Choroid plexus epithelial cell (primary cell): ENCODE results near the gene SLC8A1.

Experiments used
- DNase-seq: peaks from one replicate; pipeline ENCODE4 v3.0.0-alpha.2; 2010; ENCODE audit warnings: low read depth
- H3K4me3 ChIP-seq: 2 replicates; pipeline ENCODE4 v1.5.1; 2011; ENCODE audit warnings: low read depth, mild to moderate bottlenecking, control low read depth, low read length, moderate library complexity
- CTCF ChIP-seq: conservative IDR thresholded peaks from 2 replicates; pipeline ENCODE4 v1.5.1; 2011; ENCODE audit warnings: low read depth, mild to moderate bottlenecking, control low read depth, inconsistent platforms, low read length, moderate library complexity

SLC8A1 gene

GRCh38 chr2:40430776-40431599, 20.9 kb downstream of the SLC8A1 start:
- no peak for DNase-seq
- H3K4me3 ChIP-seq, result no peak overlapping the region
- TF ChIP-seq CTCF, result no peak

DNA sequence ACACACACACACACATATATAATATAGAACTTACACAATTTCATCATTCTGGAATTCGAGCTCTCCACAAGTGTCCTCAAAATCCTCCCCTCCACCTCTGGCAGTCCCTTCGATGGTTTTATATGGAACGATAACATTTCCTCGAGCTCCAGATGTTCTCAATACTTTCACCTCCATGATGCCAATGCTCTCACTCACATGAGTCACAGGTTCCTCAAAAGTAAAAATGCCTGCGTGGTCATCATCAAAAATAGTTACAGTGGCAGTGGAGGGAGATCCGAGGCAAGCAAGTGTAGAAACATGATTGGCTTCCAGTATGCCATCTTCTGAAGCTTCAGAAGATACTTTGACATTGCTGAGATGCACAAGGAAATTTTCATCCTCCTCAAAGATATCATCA, 23.5 kb downstream of the SLC8A1 start:
- H3K4me3 ChIP-seq, result no peak overlapping the region
- no peak for TF ChIP-seq CTCF
- no peak for DNase-seq

GRCh38 chr2:40421631-40422297, 30.1 kb downstream of the SLC8A1 start:
- DNase-seq, result no peak
- H3K4me3 ChIP-seq, result no peak overlapping the region
- no peak for TF ChIP-seq CTCF

DNA sequence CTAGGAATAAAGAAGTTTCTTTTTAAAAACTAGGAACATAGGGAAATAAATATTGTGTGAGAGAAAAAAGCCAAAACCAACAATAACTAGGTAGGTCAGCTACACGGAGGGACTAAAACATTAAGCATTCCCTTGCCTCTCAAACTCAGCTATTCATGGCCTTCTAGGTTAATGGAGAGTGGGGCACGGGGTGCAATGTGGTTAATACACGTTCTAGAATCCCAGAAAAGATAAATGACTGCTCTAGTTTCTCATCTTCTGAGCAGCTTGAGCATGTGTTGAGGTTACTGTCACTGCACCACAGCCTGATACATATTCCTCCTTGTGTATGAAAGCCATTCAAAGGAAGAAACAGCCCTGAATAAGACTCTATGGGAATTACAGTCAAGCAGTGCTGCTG, 31.4 kb downstream of the SLC8A1 start:
- no peak for DNase-seq
- H3K4me3 ChIP-seq, result no peak overlapping the region
- TF ChIP-seq CTCF, result no peak

DNA sequence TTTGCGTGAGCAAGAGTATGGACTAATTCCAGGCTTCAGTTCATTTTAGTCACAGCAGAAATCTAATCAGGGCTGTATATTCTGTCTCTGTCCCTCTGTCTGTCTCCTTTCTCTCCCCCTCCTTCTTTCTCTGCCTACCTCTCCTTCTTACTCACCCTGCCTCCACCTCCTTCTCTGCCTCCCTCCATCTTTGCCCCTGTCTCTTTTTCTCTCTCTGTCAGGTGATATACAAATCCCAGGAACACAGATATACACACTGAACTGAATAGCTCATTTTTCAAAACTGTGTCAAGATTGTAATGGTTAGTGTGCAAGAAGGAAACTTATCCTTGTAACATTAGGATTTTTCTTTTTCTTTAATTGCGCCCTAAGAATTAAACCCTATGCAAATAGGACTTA, 32.5 kb downstream of the SLC8A1 start:
- no peak for DNase-seq
- TF ChIP-seq CTCF, result no peak
- H3K4me3 ChIP-seq, result no peak overlapping the region

DNA sequence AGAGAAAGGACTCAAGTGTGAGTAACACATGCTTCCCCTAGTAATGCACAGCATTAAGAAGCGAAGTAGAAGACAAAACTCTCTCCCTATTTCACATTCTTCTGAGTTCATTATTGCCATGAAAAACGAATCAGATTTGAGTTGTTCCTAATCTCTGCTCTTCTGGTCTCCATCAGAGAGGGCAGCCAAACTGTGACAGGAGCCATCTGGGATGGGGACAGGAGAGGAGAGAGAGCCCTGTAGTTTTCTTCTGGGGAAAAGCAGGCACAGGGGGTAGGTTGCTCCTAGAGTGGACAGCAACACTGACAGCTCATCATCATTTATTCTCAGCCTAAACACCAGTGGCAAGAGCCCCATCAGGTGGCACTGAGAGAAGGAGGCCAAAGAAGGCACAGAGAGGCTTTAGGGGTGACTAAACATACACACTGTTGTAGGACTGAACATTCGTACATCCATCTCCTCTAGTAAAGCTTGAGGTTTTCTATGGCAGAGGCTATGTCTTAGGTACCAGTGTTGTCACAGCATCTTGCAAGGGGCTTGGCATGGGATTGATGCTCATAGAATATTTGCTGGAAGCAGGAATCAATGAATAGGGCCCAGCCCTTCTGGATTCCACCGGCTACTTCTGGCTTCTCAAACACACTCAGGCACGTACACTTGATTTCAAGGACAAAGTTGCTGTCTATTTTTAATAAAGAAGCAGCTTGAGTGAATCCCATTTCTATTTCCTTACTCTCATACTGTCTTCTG, 33.1 kb downstream of the SLC8A1 start:
- no peak for DNase-seq
- no peak overlapping the region for H3K4me3 ChIP-seq
- no peak for TF ChIP-seq CTCF
